ENCODE results near the gene ELP6. TPM values are rescaled to one million over a fixed set of nuclear protein-coding genes. Genes with fewer than 3 reads are reported as not detected.
"Not testable (repeated sequence)": the region's sequence is repeated elsewhere in the genome, so short reads cannot be mapped to it uniquely, and the experiment has no call there.

Gene ELP6
- total RNA-seq, 1 experiment from 2014 or later = 26.9 TPM

GRCh38 chr3:47464588-47464987 lies 48.9 kb downstream of the ELP6 start:
- ChIA-PET POLR2A (no interaction called here), CTCF (no interaction called here)
- DNase-seq (ENCODE audit: low read depth, low spot score) (no peak), ATAC-seq (no peak)
- intact Hi-C loops (cut with micrococcal nuclease; ENCODE audit: unreplicated experiment) = no loop called here
- Histone ChIP-seq H3K4me3 (ENCODE audit: low read depth in 2 of 2, low read length in 2 of 2) (no peak overlapping the region), H3K4me1 (ENCODE audit: control insufficient read depth, insufficient read depth, low read length) (no peaks in the 10 kb centered on the region), H3K9me3 (ENCODE audit: control insufficient read depth, insufficient read depth, low read depth, low read length) (no peaks in the 10 kb centered on the region), H3K27ac (ENCODE audit: low read length) (no peak overlapping the region), H3K27me3 (ENCODE audit: control insufficient read depth, insufficient read depth, low read length) (no peaks in the 10 kb centered on the region), H3K36me3 (ENCODE audit: control insufficient read depth, insufficient read depth, low read length) (no peaks in the 10 kb centered on the region; the same call in 1 of the 2 replicates)
- no TSS peak for BruUV-seq (replicated peaks)
- in situ Hi-C loops (cut with HindIII; ENCODE audit: low pct_unique_long_range_greater_than_20kb, low sequenced_read_pairs) = no loop called here
- TF ChIP-seq CTCF (IDR thresholded peaks at IDR 0.05) = no peak
- no peak for TF ChIP-seq POLR2AphosphoS5 (IDR thresholded peaks at IDR 0.05; ENCODE audit: low read depth, low read length)
- TF ChIP-seq REST (IDR thresholded peaks at IDR 0.05; ENCODE audit: insufficient read depth in 1 of 2, low read depth in 2 of 2, low read length in 1 of 2) = no peak
- no peak for TF ChIP-seq TCF7L2 (IDR thresholded peaks at IDR 0.05; ENCODE audit: low read depth, low read length)
- TF ChIP-seq SIN3A (IDR thresholded peaks at IDR 0.05; ENCODE audit: borderline replicate concordance, insufficient read depth, low read depth, low read length) = no peak

GRCh38 chr3:47459534-47460085 lies 53.9 kb downstream of the ELP6 start:
- H3K27ac ChIP-seq (ENCODE audit: low read length); H3K4me1 ChIP-seq (ENCODE audit: control insufficient read depth, insufficient read depth, low read length); POLR2A ChIA-PET; DNase-seq (ENCODE audit: low read depth, low spot score); H3K4me3 ChIP-seq (ENCODE audit: low read depth in 2 of 2, low read length in 2 of 2); intact Hi-C loops (cut with micrococcal nuclease; ENCODE audit: unreplicated experiment); H3K27me3 ChIP-seq (ENCODE audit: control insufficient read depth, insufficient read depth, low read length); in situ Hi-C loops (cut with HindIII; ENCODE audit: low pct_unique_long_range_greater_than_20kb, low sequenced_read_pairs); H3K36me3 ChIP-seq (ENCODE audit: control insufficient read depth, insufficient read depth, low read length); H3K9me3 ChIP-seq (ENCODE audit: control insufficient read depth, insufficient read depth, low read depth, low read length); BruUV-seq (replicated peaks); ATAC-seq; CTCF ChIA-PET: not testable (repeated sequence)

- H3K4me3 ChIP-seq (ENCODE audit: low read depth in 2 of 2, low read length in 2 of 2) = no peak overlapping the region
- no peaks in the 10 kb centered on the region for H3K27me3 ChIP-seq (ENCODE audit: control insufficient read depth, insufficient read depth, low read length)
- BruUV-seq (replicated peaks) = no TSS peak
- H3K9me3 ChIP-seq (ENCODE audit: control insufficient read depth, insufficient read depth, low read depth, low read length) = no peaks in the 10 kb centered on the region
- DNase-seq (ENCODE audit: low read depth, low spot score) = no peak
- no peak overlapping the region for H3K27ac ChIP-seq (ENCODE audit: low read length)
- in situ Hi-C loops (cut with HindIII; ENCODE audit: low pct_unique_long_range_greater_than_20kb, low sequenced_read_pairs) (no loop called here), intact Hi-C loops (cut with micrococcal nuclease; ENCODE audit: unreplicated experiment) (no loop called here)
- POLR2A ChIA-PET = no interaction called here
- no peaks in the 10 kb centered on the region for H3K4me1 ChIP-seq (ENCODE audit: control insufficient read depth, insufficient read depth, low read length)
- no peak for ATAC-seq
- CTCF ChIA-PET = interaction anchor here (0.6 kb wide), 1 partner anchor 8 kb away, joined by 6 read pairs; no protein-coding TSS in a partner anchor
- no peak for TF ChIP-seq CTCF (IDR thresholded peaks at IDR 0.05)
- TF ChIP-seq REST (IDR thresholded peaks at IDR 0.05; ENCODE audit: insufficient read depth in 1 of 2, low read depth in 2 of 2, low read length in 1 of 2) = no peak
- TF ChIP-seq POLR2AphosphoS5 (IDR thresholded peaks at IDR 0.05; ENCODE audit: low read depth, low read length) = no peak
- no peak for TF ChIP-seq TCF7L2 (IDR thresholded peaks at IDR 0.05; ENCODE audit: low read depth, low read length)
- no peak for TF ChIP-seq SIN3A (IDR thresholded peaks at IDR 0.05; ENCODE audit: borderline replicate concordance, insufficient read depth, low read depth, low read length)
- no peaks in the 10 kb centered on the region for H3K36me3 ChIP-seq (ENCODE audit: control insufficient read depth, insufficient read depth, low read length)
Observed at GRCh38 chr3:47456984-47457383, 56.5 kb downstream of the ELP6 start.
